Stimulated activated CD8-positive, alpha-beta memory T cell treated with anti-CD3 and anti-CD28 coated beads, Interleukin-2, amount 100 ng/mL, for 1 hour (primary cell): ENCODE data around the gene SYNGR3.
"Not testable (repeated sequence)": the region's sequence is repeated elsewhere in the genome, so short reads cannot be mapped to it uniquely, and the experiment has no call there.

ENCODE experiments used
- DNase-seq, 2 donors: peaks; one replicate each; pipeline ENCODE4 v3.0.0-alpha.2; 2020; ENCODE audit warnings: low read depth in 2 of 2

SYNGR3 gene

GRCh38 chr16:1989209-1990100, at the start of gene SYNGR3:
Gene SYNGR3 (plus strand): TSS chr16:1989970. CDS start chr16:1990103, 133 bp downstream.
- no peak for DNase-seq

DNA sequence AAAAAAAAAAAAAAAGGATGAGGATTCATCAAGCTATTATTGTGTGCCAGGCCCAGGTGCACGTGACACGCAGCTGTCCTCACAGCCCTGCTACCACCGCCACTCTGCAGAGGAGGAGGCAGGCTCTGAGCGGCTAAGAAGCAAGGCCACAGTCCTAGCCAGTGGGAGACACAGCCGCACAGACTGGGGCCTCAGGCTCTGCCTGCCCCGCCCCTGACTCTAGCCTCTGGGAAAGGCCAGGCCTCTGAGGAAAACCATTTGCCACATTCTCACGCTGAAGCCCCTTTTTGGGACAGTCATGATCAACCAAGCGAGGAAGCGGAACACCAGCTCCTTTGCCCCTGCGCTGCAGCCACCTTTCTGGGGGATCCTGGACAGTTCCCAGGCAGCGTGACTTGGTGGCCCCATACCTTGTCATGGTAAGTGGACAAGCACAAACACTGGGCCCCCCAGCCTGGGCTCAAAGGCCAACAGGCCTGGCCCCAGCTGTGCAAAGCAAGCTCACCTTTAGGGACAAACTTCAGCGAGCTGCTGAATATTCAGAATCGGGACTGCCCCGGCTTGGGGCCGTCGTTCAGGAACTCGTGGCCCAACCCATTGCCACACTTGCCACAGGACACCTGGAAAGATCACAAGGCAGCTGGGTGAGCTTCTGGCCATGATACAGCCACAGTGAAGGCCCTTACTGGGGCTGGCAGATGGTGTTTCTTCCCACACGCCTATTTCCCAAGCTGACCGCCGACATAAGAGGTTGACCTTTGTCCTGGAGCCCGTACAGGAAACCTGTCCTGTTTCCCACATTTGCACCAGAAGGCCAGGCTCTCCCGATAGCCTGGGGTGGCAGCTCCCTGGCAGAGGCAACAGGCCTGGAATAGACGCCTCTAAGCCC, 49.3 kb upstream of the SYNGR3 start:
- no peak for DNase-seq

- DNase-seq = no peak
Measured at GRCh38 chr16:1941162-1942046, 48.4 kb upstream of the SYNGR3 start.

DNA sequence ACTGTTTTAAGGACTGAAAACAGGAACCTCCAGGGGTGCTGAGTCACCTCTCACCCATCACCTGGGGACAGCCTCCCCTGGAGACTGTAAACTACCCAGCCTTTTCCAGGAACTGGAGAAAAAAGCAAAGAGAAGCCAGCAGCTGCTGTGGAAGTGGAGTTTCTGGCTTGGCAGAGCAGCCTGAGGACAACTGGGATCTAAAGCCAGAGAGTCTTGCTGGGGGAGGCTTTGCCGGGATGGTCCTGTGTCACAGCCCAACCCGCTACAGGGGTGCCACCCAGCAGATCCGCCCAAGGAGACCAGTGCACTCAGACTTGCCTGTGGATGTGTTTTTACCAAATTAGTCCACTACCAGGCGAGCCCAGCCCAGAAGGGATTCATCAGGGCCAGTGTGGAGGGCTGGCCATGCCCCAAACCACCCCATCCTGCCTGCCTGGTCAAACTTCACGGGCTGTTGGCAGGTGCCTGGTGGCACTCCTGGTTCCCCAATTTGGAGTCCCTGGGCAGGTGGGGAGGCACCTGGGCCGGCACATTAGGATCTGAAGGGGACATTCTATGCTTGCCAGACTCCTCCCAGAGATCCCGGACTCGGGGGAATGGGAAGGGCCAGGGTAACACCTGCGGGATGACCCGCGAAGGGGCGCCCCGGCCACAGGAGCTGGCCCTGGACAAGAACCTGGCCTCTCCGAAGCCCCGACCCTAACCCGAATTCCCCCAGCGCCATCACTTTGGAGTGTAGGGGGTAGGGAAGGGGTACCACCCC, 47.5 kb upstream of the SYNGR3 start:
- DNase-seq = no peak

- peak; percentile 97 to 99 for DNase-seq
Measured at GRCh38 chr16:1942810-1943726, 46.7 kb upstream of the SYNGR3 start, which contains the start of gene MSRB1. Gene MSRB1 (minus strand): TSS chr16:1943199. CDS start chr16:1943156, 43 bp downstream.

DNA sequence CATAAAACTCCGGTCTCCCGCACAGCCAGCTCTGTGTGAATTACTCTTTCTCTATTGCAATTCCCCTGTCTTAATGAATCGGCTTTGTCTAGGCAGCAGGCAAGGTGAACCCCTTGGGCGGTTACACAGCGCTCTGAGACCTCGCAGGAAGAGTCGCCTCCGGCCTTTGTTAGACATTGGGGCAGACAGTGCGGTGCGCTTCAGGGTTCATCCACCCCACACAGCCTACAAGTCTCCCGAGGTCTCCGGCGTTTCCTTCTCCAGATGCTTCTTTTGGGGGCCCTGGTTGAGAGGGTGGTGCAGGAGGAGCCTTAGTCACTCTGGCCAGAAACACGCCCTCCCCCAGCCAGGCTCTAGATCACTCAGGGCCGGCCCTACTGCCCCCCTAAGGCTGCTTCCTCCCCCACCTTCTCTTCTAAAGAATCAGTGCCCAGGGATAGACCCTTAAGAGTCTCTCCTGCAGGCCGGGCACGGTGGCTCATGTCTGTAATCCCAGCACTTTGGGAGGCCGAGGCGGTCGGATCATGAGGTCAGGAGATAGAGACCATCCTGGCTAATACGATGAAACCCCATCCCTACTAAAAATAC, 45.1 kb upstream of the SYNGR3 start:
- DNase-seq = no peak

DNA sequence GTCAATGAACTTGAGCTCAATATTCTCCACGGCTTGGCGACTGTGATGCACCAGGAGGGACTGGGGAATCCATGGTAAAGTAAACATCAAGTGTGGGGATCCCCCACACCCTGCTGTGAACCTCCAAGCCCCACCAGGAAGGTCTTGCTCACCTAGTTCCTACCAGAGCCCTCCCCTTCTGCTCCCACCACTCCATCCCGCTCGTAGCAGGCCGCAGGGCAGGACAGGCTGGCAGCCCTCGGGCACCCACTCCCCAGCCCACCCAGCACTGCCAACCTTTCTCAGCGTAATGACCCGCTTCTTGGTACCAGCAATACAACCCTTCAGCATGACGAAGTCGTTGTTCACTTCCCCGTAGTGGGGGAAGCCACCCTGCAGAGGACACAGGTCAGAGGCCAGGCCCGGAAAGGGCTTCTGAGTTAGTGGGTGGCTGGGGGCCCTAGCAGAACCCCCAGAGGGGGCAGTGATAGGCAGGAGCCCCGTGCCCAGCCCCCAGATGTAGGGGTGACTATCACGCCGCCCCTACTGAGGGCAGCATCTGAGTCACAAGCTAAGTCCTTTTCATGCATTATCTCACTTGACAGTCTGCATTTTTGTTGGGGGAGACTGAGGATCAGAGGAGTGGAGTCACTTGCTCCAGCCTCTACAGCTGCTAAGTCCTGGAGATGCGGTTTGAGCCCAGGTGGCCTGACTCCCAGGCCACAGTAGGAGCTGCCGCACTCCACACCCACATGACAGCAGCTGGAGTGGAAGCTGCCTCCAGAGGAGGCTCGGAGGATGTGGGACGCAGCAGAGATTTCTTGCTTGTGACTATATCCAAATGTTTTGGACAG, 44.0 kb upstream of the SYNGR3 start:
- DNase-seq = no peak

DNA sequence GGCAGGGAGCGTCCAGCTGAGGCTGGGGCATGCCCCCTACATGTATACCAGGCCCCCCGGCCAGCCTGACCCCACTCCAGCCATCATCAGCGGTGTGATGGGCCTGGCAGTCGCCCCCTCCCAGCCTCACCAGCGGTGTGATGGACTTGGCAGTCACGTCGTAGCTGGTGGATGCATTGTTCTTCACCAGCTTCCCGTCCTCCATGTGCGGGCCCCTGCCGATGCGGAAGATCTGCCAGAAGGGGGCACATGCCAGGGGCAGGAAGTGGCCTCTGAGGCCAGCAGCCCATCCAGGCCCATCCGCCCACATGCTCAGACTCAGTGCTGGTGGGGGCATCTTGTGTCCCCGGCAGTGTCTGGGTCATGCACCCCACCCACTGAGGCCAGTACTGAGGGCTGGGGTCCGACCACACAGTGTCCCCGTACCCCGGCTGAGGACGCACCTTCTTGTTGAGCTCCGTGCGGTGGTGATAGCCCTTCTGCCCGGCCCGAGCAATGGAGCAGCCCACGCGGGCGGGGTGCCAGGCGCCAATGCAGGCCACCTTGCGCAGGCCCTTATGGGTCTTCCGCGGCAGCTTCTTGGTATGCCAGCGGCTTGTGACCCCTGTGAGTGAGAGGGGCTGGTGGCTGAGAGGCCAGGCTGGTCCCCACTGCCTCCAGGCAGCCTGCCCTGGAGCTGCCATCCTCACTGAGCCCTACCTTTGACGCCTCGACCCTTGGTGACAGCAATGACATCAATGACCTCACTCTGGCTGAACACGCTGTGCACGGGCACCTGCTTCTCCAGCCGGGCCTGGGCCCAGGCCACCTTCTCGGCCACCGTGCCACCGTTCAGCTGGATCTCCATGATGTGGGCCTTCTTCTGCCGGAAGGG, 43.0 kb upstream of the SYNGR3 start:
- DNase-seq = no peak

GRCh38 chr16:1947369-1947670, 42.5 kb upstream of the SYNGR3 start:
- no peak for DNase-seq

DNA sequence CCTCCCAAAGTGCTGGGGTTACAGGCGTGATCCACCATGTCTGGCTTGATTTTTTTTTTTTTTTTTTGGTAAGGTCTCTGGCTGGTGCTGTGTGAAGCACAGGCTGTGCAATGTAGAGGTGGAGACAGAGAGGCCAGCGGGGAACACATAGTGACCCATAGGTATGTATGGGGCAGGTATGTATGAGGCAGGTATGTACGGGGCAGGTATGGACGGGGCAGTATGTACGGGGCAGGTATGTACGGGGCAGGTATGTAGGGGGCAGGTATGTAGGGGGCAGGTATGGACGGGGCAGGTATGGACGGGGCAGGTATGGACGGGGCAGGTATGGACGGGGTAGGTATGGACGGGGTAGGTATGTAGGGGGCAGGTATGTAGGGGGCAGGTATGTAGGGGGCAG, 40.3 kb upstream of the SYNGR3 start:
- DNase-seq = no peak

DNA sequence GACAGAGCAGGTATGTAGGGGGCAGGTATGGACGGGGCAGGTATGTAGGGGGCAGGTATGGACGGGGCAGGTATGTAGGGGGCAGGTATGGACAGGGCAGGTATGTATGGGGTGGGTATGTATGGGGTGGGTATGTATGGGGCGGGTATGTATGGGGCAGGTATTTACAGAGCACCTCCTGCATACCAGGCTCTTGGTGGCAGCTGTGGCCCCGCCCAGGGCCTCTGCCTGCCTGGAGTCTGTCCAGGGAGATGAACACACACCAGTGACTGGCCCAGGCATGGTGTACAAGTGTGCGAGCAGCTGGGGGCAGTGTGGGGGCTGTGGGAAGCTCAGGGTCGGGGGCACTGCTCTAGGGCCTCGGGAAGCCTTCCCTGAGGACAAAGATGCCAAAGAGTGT, 39.7 kb upstream of the SYNGR3 start:
- no peak for DNase-seq

DNA sequence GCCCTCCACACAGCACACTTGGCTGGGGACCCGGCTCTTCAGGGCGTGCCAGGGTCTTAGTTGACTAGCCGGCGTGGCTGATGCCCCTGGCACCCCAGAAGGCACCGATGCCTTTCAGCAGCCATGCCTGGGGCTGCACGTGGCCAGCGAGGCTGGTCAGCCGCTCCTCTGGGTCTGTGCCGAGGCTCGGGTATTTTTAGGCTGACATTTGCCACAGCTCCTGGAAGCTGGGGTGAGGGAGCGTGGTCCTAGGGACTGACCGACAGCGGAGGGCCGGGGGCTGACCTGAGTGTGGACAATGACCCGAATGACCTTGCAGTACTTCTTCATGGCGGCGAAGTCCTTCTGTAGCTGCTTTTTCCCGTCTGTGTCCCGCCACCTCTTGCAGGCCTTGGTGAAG, 39.2 kb upstream of the SYNGR3 start:
- no peak for DNase-seq

DNA sequence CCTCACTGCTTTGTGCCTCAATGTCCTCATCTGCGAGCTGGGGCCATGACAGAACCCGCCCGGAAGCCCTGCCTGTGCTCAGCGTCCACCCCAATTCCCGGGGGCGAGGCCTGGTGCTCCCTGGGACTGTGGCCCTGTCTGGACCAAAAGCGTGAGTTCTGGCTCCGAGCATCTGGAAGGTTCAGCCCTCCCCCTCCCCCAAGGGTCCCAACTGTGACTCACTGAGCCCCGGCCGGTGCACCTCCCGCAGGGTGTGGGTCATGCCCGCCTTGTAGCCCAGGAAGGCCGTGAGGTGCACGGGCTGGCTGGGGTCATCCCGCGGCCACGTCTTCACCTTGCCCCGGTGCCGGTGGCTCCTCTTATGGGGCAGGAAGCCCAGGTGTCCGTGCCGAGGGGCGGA, 36.0 kb upstream of the SYNGR3 start:
- no peak for DNase-seq

- not testable (repeated sequence) for DNase-seq
Measured at GRCh38 chr16:1957434-1958142, 32.2 kb upstream of the SYNGR3 start.

DNA sequence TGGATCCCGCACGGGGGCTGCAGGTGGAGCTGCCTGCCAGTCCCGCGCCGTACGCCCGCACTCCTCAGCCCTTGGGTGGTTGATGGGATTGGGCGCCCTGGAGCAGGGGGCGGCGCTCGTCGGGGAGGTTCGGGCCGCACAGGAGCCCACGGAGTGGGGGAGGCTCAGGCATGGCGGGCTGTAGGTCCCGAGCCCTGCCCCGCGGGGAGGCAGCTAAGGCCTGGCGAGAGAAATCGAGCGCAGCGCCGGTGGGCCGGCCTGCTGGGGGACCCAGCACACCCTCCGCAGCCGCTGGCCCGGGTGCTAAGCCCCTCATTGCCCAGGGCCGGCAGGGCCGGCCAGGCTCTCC, 31.7 kb upstream of the SYNGR3 start:
- DNase-seq = not testable (repeated sequence)

DNA sequence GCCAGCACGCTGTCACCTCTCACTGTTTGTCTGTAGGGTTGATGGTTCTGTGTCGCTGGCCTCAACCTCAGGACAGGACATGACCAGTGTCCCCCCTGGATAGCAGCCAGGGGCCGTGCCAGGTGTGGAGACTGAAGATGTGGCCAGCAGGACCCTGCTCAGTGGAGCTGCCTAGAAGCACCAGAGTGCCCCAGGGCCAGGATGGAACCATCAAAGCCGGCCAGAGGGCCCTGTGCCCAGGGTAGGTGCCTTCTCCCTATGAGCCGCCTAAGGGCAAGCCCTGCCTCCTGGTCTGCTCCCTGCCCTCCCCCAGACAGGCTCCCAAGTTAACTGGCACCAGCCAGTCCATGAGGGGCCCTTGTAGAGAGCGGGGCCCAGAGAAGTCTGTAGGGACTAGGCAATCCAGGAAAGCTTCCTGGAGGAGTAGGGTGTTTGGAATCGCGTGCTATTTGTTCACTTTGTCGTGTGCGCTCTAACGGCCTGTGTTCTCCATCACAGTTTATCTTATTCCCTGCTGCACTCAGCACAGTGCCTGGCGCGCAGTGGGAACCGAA, 31.0 kb upstream of the SYNGR3 start:
- no peak for DNase-seq
